Stimulated activated CD8-positive, alpha-beta memory T cell treated with anti-CD3 and anti-CD28 coated beads, Interleukin-12 subunit alpha, Interleukin-12 subunit beta, amount 100 ng/mL, for 24 hours (primary cell): ENCODE results near the gene SLFN12.
"Not testable (repeated sequence)": the region's sequence is repeated elsewhere in the genome, so short reads cannot be mapped to it uniquely, and the experiment has no call there.

Experiments
- DNase-seq: peaks from one replicate; pipeline ENCODE4 v3.0.0-alpha.2; 2020; ENCODE audit errors: extremely low read depth

SLFN12 gene

DNA sequence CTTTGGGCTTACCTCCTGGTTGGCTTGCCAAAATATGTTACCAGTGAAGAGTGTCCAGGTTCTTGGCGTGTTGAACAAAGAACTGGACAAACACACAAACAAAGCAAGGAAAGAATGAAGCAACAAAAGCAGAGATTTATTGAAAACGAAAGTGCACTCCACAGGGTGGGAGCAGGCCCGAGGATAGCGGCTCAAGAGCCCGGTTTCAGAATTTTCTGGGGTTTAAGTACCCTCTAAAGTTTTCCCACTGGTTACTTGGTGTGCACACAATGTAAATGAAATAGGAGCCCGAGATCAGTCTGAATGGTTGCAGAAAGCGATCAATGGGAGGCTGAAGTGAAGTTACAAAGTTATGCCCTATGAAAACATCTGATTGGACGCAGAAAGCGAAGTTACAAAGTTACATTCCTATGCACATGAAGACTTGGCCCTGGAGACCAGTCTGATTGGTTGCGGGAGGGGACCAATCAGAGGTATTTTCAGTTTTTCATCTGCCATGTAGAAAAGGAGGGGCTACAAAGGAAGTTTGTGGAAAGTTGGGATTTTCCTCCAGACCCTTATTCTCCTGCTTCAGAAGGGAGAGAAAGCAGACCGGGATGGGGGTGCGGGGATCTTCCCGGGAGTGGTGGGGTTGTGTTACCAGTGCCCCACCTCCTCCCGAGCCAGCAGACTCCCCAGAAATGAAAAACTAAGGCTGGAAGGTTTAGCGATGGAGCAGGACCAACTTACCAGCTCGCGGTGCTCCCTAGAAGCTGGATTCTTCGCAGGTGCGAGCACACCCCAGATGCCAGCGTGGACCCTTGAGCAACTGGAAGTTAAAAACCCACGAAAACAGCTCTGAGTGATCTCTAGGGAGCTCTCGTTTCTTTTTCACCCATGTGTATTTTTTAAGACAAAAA lies at the start of gene SLFN12:
SLFN12 (minus strand) TSS at position 325 of the 899 bp plus-strand sequence. CDS start 9,472 bp downstream, outside the sequence.
- DNase-seq: no peak

DNA sequence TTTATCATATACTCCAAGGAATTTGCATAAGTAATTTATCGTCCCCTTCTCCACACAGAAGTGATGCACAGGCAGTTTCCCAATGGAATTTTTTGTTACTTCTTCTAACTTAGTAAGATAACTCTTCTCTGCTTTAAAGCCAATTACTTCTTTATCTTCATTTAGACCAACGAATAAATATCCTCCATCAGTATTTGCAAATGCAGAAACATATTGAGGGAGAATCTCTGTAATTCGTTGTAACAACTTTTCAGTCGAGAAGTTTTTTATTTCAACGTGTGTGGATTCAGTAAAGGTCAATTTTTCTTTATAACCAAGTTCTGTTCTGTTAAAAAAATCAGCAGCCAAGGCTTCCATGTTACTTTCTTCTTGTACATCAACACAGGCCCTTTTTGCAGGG lies 47.0 kb upstream of the SLFN12 start:
- DNase-seq: no peak

DNA sequence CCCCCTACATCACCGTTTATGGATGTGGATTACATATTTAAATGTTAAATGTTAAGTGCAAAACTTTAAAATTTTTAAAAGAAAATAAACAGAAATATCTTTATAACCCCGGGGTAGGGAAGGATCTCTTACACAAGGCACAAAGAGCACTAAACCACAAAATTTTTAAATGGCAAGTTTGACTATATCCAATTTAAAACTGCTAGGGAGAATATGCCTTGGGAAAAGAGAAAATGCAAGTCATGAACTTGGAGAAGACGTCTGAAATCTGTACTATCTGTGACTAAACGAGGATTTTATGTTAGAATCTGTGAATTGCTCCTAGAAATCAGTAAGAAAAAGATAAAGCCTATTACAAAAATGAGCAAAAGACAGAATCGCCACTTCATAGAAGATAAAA lies 44.9 kb upstream of the SLFN12 start:
- no peak for DNase-seq

DNA sequence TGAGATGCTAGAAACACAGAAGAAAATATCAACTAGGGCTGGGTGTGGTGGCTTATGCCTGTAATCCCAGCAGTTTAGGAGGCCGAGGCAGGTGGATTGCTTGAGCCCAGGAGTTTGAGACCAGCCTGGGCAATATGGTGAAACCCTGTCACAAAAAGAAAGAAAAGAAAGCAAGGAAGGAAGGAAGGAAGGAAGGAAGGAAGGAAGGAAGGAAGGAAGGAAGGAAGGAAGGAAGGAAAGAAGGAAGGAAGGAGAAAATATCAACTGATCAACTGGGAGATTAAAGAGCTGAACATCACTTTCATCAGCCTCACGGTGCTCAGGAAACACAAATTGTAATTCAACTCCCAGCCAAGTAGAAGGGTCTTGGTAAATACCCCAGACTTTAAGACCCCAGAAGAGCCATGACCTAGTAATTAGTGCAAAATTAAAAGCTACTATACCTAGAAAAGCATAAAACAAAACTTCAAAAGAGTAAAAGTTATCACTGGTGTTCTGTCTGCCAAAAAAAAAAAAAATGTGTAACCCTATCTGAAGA lies 44.1 kb upstream of the SLFN12 start:
- no peak for DNase-seq

DNA sequence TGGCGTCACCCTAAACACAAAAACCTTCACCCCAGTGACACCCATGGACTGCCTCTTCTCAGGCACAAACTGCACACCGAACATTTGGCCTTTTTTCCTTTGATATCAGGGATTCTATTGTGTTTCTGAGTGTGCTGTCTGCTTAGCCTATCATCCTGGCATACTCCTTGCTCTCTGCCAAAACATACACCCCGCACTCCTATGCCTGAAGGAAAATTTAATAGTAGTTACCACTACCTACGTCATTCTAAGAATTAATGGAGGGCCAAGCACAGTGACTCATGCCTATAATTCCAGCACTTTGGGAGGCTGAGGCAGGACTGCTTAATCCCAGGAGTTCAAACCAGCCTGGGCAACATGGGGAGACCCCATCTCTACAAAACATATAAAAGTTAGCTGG lies 36.2 kb upstream of the SLFN12 start:
- DNase-seq: no peak

DNA sequence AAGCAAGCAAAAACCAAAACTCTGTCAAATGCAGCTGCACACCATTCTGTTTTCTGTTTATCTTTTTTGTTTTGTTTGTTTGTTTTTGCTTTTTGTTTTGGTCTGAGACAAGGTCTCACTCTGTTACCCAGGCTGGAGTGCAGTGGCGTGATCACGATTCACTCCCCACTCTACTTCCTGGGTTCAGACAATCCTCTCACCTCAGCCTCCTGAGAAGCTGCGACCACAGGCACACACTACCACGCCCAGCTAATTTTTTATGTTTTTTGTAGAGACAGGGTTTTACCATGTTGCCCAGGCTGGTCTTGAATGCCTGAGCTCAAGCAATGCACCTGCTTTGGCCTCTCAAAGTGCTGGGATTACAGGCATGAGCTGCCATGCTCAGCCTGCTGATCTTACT lies 35.5 kb upstream of the SLFN12 start:
- DNase-seq: no peak

DNA sequence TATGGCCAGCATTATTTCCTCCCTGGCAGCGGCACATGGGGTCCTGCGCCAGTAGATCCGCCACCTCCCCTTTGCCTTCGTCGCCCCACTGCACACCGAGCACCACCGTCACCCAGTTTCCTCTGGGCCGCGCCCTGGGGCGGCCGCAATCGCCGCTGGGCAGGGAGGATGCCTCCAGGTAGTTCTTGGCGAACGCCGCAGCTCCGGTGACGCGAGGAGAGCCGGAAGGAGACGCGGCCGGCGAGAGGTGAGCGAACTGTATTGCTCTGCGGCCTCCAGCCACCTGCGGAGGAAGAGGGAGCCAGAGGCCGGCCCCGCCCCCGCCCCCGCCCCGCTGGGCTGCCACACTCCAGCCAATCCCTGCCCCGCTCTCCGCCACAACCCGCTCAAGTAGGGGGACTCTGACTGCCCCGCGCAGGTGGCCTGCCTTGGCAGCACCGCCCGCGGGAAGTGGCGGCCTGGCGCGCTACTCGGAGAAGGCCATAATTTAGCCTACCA lies 28.1 kb upstream of the SLFN12 start:
- DNase-seq: no peak

DNA sequence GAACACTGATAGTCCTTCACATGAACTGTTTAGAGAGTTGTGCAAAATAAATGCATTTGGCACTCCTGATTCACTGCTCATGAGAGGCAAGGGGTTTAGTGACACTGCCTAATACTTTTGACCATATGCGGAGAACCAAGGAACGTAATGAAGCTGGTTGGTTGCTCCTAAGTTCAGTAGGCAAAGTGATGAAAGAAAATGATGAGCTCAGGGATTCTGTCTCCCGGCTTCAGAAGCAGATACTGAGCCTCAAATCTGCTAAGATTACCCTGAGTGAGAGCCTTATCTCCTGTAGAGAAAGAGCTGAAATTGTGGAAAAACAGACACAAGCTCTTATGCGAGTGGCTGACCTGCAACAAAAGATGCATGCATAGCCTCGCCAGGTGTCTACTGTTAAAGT lies 21.7 kb upstream of the SLFN12 start:
- DNase-seq: not testable (repeated sequence)

DNA sequence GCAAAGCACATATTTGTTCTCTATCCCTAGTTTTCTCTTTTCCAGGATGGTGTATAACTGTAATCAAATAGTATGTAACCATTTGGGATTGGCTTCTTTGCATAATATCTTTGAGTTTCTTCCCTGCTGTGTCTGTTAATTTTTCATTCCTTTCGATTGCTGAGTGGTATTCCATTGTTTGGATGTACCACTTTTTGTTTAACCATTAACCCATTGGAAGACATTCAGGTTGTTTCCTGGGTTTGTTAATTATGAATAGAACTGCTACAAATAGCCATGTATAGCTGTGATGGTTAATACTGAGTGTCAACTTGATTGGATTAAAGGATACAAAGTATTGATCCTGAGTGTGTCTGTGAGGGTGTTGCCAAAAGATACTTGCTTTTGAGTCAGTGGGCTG lies 20.9 kb upstream of the SLFN12 start:
- no peak for DNase-seq

DNA sequence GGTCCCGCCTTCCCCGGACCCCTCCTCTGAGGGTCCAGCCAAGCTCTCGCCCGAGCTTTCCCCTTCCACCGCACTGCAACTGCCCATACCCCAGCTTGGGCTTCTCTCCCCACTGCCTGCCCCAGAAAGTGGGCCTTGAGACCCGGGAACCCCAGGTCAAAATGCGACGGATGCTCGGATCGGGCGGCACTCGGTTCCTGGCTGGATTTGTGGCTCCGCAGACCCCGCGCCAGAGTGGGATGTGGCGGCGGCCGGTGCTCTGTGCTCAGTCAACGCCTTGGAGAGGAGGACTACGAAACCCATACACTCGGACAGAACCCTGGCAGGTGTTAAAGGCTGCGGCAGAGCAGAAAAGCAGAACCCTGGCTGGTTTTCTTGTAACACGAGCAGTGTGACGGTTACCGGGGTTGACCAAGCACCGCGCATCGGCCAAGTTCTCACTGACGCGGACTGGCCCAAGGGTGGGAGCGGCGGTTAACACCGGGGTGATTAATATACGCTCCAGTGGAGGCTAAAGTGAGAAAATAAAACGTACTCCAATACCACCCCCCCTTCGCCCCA lies 17.2 kb upstream of the SLFN12 start:
- DNase-seq: no peak

DNA sequence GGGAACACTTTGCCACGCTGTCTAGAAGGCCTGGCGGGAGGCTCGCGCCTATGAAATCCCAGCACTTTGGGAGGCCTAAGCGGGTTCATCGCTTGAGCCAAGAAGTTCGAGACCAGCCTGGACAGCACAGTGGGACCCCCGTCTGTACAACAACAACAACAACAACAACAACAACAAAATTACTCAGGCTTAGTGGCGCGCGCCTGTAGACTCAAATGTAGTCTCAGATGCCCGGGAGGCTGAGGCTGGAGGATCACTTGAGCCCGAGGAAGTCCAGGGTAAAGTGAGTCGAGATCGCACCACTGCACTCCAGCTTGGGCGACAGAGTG lies 16.6 kb upstream of the SLFN12 start:
- DNase-seq: no peak

DNA sequence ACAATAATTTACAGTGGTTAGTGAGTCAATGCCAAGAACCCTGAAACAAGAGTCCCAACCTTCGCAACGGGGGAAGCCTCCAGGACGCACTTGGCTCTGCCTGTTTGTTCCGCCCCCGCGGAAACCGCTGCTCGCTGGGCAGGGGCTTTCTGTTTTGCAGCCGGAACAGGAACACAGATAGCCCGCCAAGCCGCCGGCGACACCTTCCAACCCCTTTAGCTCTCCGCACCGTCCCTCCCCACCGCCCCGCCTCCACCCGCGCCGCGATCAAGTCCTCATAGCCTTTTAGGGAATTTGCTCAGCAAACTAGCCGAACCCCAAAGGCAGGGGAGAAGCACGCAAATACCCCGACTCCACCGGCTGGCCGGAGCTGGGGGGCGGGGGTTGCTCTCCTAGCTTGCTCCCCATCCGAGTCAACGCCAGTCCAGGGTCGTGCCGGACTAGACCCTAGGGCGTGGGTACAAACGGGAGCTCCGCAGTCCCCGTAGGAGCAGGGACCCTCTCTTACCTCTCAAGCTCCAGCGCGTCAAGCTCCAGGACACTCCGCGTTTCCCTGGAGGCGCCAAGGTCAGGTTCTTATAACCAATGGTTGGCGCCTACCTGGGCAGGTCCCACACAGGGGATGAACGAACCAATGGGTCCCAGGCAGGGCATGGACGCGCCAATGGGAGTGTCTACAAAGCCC lies 16.1 kb upstream of the SLFN12 start, which contains the start of gene SLFN13:
SLFN13 (minus strand) TSS at position 553 of the 685 bp plus-strand sequence. CDS start 3,086 bp downstream, outside the sequence.
- DNase-seq: peak; percentile 89

DNA sequence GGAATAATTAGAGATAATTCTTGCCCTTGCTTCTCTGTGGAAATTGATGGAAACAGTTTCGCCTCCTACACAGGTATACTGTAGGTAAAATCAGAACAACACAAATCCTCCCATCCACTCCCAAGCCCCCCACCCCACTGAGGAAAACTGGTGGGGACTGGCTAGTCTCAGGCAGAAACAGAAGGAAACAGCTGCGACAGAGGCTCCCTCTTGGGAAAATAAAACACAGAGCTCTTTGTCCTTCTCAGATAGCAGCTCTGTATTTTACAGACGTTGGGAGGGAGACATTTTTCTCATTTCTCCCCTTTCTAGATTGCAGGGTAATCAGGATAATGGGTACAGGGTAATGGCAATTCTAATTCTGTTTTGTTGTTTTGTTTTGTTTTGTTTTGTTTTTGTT lies 15.2 kb upstream of the SLFN12 start:
- DNase-seq: no peak

DNA sequence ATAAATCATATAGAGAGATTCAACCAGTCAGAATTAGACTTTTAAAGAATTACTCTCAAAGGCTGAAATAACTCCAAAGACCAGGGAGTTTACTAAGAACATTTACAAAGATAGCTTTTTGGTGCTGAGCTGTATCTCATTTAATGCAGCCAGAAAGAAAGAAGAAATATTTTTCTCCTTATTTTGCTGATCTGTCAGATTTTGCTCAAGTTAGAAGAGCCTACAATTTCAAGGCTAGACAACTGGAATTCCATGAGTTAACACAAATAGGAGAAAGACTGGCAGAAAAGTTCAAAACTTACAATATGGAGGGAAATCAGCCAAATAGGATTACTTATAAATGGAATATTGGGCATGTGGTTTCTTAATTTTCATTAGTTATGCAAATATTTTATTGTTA lies 6.1 kb upstream of the SLFN12 start:
- DNase-seq: no peak

DNA sequence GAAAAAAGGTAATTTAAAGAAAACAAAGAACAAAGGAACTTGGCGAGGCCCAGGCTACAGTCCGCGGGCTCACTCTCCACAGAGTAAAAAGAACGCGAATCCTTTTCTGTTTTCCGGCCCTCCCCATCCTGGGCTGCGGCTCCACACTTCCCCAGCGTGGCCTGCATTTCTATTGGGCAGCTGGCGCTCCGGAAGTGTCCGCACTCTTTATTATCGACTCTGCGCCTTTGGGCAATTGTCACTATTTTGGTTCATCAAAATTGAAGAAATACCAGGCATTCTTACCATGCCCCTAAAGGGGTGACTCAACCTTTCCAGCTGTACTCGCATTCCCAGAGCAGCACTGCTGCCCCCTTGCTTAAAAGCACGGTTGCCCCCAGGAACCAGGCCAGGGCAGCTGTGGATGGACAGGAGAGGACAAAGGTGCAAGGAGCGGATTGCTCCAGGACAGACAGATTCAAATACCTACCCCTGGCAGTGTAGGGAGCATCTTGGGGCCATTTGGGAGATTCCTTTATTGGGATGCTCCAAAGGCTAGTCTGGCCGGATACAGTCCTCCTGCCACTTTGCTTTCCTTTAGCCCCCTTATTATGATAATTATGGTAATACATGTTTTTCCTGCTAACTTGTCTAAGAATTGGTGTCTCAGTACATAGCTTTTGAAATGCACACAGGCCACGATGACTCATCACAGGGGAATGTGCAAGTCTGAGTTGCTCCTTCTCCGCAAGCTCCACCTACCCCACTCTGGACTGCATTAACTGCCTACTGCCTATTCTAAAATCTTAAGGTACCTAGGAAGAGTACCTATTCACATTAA lies 985 bp upstream of the SLFN12 start:
- peak; percentile 43 for DNase-seq

DNA sequence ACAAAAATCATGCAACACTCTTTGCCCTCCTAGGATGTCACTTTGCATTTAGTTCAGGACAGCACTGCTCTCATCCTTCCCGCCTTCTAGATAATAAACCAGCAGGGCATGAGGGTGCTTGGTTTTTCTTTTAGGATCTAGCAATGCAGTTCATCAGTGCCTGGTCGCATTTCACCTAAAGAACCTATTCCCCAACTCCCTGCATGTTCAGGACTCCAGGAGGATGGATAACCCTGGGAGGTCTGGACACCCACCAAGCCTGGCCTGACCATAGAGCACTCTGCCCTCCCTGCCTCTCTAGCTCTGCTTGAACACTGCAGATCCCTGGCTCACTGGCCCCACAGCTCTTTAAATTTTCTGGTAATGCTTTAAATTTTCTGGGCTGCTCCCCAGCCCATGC lies 2.6 kb downstream of the SLFN12 start:
- DNase-seq: no peak

DNA sequence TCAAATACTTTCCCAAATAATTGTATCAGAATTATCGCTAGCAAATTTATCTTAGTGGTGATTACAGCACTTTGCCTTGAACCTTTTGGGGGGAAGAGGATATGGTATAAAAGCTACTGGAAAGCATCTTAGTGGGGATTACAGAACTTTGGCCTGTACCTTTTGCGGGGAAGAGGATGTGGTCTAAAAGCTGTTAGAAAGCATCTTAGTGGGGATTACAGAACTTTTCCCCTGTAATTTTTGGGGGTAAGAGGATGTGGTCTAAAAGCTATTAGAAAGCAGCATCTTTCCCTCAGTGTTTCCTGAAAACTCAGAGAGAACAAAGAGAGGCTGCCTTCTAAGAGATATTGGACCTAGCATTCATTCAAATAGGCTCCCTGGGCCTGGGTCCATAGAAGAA lies 4.1 kb downstream of the SLFN12 start:
- DNase-seq: no peak

DNA sequence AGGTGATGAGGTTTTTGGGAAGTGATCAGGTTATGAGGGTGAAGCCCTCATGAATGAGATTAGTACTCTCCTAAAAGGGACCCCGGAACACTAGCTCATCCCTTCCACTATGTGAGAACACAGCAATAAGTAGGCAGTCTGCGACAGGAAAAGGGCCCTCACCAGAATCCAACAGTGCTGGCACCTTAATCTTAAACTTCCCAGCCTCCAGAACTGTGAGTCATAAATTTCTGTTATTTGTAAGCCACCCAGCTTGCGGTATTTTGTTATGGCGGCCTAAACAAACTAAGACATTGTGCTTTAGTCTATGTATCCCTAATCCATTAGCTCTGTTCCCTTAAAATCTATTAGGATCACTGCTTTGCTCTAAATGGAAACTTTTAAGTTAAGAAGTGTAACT lies 8.5 kb downstream of the SLFN12 start:
- no peak for DNase-seq

DNA sequence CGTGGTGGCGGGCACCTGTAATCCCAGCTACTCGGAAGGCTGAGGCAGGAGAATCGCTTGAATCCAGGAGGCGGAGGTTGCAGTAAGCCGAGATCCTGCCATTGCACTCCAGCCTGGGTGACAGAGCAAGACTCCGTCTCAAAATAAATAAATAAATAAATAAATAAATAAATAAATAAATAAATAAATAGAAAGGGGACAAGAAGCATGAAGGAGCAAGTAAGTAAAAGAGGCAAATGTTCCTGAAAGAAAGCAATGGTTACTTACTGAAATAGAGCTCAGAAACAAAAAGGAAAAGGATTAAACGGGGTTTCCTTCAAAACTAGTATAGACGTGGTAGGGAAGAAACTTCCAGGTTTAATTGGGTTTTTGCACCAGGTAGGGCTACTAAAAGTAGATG lies 11.2 kb downstream of the SLFN12 start:
- DNase-seq: not testable (repeated sequence)

DNA sequence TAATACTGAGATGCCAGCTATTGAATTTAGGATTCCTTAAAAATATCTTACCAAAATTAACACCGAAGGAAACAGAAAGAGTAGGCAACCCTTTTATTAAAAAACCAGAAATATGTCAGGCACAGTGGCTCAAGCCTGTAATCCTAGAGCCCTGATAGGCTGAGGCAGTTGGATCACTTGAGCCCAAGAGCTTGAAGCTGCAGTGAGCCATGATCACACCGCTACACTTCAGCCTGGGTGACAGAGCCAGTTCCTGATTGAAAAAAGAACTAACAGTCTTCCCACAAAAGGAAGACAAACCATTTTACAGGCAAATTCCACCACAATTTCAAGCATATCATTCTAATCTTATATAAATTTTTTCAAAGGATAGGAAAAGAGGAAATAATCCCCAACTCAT lies 15.6 kb downstream of the SLFN12 start:
- DNase-seq: no peak

DNA sequence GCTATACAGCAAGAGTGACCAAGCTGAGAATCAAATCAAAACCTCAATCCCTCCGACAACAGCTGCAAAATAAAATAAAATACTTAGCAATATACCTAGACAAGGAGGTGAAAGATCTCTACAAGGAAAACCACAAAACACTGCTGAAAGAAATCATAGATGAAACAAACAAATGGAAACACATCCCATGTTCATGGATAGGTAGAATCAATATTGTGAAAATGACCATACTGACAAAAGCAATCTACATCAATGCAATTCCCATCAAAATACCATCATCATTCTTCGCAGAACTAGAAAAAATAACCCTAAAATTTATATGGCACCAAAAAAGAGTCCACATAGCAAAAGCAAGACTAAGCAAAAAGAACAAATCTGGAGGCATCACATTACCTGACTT lies 17.6 kb downstream of the SLFN12 start:
- not testable (repeated sequence) for DNase-seq

DNA sequence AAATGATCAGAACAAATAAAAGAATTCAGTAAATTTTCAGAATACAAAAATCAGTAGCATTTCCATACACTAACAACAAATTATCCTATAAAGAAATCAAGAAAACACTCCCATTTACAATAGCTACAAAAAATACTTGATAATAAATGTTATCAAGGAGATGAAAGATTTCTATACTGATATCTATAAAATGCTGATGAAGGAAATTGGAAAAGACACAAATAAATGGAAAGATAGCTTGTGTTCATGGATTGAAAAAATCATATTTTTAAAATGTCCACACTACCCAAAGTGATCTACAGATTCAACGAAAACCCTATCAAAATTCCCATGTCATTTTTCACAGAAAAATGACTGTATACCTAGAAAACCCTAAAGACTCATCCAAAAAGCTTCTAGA lies 18.1 kb downstream of the SLFN12 start:
- DNase-seq: no peak
